HepG2 (cell line): ENCODE data around the gene MRPL48. TPM values are rescaled to one million over a fixed set of nuclear protein-coding genes. Genes with fewer than 3 reads are reported as not detected.

Source experiments
- EZH2 ChIP-seq: conservative IDR thresholded peaks from 2 replicates; pipeline ENCODE4 v1.6.1; 2012; ENCODE audit warnings: mild to moderate bottlenecking, low read depth, low read length, moderate library complexity
- GZF1 ChIP-seq: sonication (generic); formaldehyde crosslinking; IDR thresholded peaks from 2 replicates; pipeline ENCODE4 v1.5.1; 2020; ENCODE audit warnings: mild to moderate bottlenecking, missing genetic modification reagents
- HCFC1 ChIP-seq: fragments of 150-350 bp; IDR thresholded peaks from 2 replicates; pipeline ENCODE4 v1.6.1; 2014; ENCODE audit warnings: low read depth, low read length
- HDAC6 ChIP-seq: fragments of 200-600 bp; sonication (generic); IDR thresholded peaks from 2 replicates; pipeline ENCODE4 v1.7.0; 2017; ENCODE audit warnings: mild to moderate bottlenecking, antibody characterized with exemption, low read length, low read depth
- HMGXB4 ChIP-seq, 2 experiments: sonication (generic) in 1 of 2; formaldehyde crosslinking in 1 of 2; IDR thresholded peaks; 2 replicates each; pipeline versions ENCODE4 v1.4.0 to v1.6.1; 2018 to 2020; ENCODE audit warnings: missing genetic modification reagents in 2 of 2, borderline replicate concordance in 1 of 2, low read depth in 1 of 2, mild to moderate bottlenecking in 1 of 2, missing biosample characterization in 1 of 2
- IKZF1 ChIP-seq: fragments of 450-650 bp; IDR thresholded peaks from 2 replicates; pipeline ENCODE4 v1.7.1; 2016
- KDM3A ChIP-seq: IDR thresholded peaks from 2 replicates; pipeline ENCODE4 v1.6.1; 2018; ENCODE audit warnings: low read depth, missing compliant biosample characterization
- MBD4 ChIP-seq: IDR thresholded peaks from 2 replicates; pipeline ENCODE4 v1.6.1; 2012; ENCODE audit warnings: low read length, inconsistent platforms, borderline replicate concordance
- MED1 ChIP-seq: sonication (generic); formaldehyde crosslinking; IDR thresholded peaks from 2 replicates; pipeline ENCODE4 v1.4.0; 2020; ENCODE audit warnings: missing genetic modification reagents
- NBN ChIP-seq: fragments of 450-650 bp; conservative IDR thresholded peaks from 2 replicates; pipeline ENCODE4 v1.6.1; 2017
- NFYC ChIP-seq: IDR thresholded peaks from 2 replicates; pipeline ENCODE4 v1.6.1; 2016; ENCODE audit warnings: missing genetic modification reagents, missing compliant biosample characterization
- RBFOX2 ChIP-seq: fragments of 200-400 bp; formaldehyde crosslinking; IDR thresholded peaks from 2 replicates; pipeline ENCODE4 v1.6.1; 2017; ENCODE audit warnings: low read depth, mild to moderate bottlenecking, low read length
- RFX3 ChIP-seq: IDR thresholded peaks from 2 replicates; pipeline ENCODE4 v1.6.1; 2016; ENCODE audit warnings: missing biosample characterization, missing genetic modification reagents
- TAF15 ChIP-seq: fragments of 200-400 bp; formaldehyde crosslinking; IDR thresholded peaks from one replicate; pipeline ENCODE4 v1.6.1; 2018; ENCODE audit warnings: mild to moderate bottlenecking, low read depth, low read length; ENCODE audit not compliant: poor library complexity, severe bottlenecking
- ZBTB7A ChIP-seq: sonication (generic); formaldehyde crosslinking; IDR thresholded peaks from 2 replicates; pipeline ENCODE4 v1.8.0; 2022; ENCODE audit warnings: mild to moderate bottlenecking, missing genetic modification reagents
- ZBTB8A ChIP-seq: sonication (generic); formaldehyde crosslinking; IDR thresholded peaks from 2 replicates; pipeline ENCODE4 v1.4.0; 2020; ENCODE audit warnings: mild to moderate bottlenecking, low read depth, missing genetic modification reagents, borderline replicate concordance
- ZKSCAN1 ChIP-seq: fragments of 150-350 bp; IDR thresholded peaks from 2 replicates; pipeline ENCODE4 v1.6.1; 2014; ENCODE audit warnings: low read length
- ZNF260 ChIP-seq: sonication (generic); formaldehyde crosslinking; IDR thresholded peaks from 2 replicates; pipeline ENCODE4 v1.4.0; 2020; ENCODE audit warnings: missing genetic modification reagents, low read depth, mild to moderate bottlenecking, borderline replicate concordance
- ZNF556 ChIP-seq: sonication (generic); formaldehyde crosslinking; IDR thresholded peaks from 2 replicates; pipeline ENCODE4 v1.4.0; 2020; ENCODE audit warnings: mild to moderate bottlenecking, missing genetic modification reagents, borderline replicate concordance
- ZNF614 ChIP-seq: IDR thresholded peaks from 2 replicates; pipeline ENCODE4 v1.6.1; 2018; ENCODE audit warnings: missing biosample characterization, missing genetic modification reagents, inconsistent platforms, borderline replicate concordance
- ZNF770 ChIP-seq: sonication (generic); formaldehyde crosslinking; IDR thresholded peaks from 2 replicates; pipeline ENCODE4 v1.5.0; 2020; ENCODE audit warnings: mild to moderate bottlenecking, missing genetic modification reagents
- ZNF850 ChIP-seq: sonication (generic); formaldehyde crosslinking; conservative IDR thresholded peaks from 2 replicates; pipeline ENCODE4 v1.9.0; 2021; ENCODE audit warnings: mild to moderate bottlenecking, missing genetic modification reagents
- polyA plus RNA-seq, 8 experiments: library from polyadenylated mRNA; depleted of rRNA in 3 of 8; stranded (reverse) in 7 of 8; unstranded in 1 of 8; fragments of >200 nt; fragmentation: Illumina TruSeq in 4 of 8; extraction: Trizol in 4 of 8; gene quantifications; 2 replicates each; pipeline versions ENCODE4 v1.2.1 to v1.2.3, GENCODE V29; 2011 to 2016; ENCODE audit warnings: low read depth in 4 of 8, missing spikeins in 1 of 8, mixed read lengths in 1 of 8; ENCODE audit not compliant: insufficient read depth in 1 of 8
- total RNA-seq, 5 experiments: library from RNA; depleted of rRNA; stranded (reverse); fragments of >200 nt; fragmentation: Illumina TruSeq; extraction: Trizol; gene quantifications; 2 replicates each; pipeline ENCODE4 v1.2.3, GENCODE V29; 2016; ENCODE audit warnings: low read depth in 1 of 5
- TF ChIP-seq, protein P1 (sequence below): sonication (generic); formaldehyde crosslinking; IDR thresholded peaks from 2 replicates; pipeline ENCODE4 v1.4.0; 2020; ENCODE audit warnings: mild to moderate bottlenecking, missing genetic modification reagents
- TF ChIP-seq, protein P2 (sequence below): sonication (generic); formaldehyde crosslinking; IDR thresholded peaks from 2 replicates; pipeline ENCODE4 v1.9.0; 2021; ENCODE audit warnings: missing genetic modification reagents, mild to moderate bottlenecking, borderline replicate concordance

Gene MRPL48
- total and polyA plus RNA-seq, 2 of the 13 experiments (the other 11 are each of a cell fraction or from before 2014, with no cell fraction given): 61.2 to 67.9 TPM

DNA sequence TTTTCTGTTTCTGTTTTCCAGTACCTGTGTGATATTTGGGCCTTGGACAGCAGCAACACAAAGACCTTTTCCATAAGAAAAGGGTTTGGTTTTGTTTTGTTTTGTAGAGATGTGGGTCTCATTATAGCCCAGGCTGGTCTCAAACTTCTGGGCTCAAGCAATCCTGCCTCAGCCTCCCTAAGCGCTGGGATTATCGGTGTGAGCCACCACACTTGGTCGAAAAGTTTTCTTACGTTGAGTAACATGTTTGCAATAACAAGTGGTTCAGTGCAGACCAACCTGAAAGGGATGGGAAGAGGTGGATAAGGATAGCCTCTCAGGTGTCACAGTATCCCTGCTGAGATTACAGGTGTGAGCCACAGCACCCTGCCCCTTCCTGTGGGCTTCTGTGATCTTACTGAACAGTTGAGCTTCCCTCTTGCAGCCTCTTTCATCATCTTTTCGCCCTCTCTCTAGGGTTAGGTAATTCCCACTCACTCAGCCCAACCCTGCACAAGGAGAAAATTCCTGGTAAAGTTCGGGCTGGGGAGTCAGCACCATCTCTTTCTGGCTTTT, 3.5 kb upstream of the MRPL48 start (continued):
- TF ChIP-seq HMGXB4 (CRISPR knock-in tag; IDR thresholded peaks at IDR 0.05; ENCODE audit: borderline replicate concordance in 1 of 2, low read depth in 1 of 2) (no peak), IKZF1 (no peak), GZF1 (CRISPR knock-in tag) (no peak), ZBTB7A (CRISPR knock-in tag) (no peak), TAF15 (no peak), NBN (no peak), ZNF260 (CRISPR knock-in tag) (no peak), HDAC6 (no peak), MED1 (CRISPR knock-in tag) (peak; percentile 91), ZNF770 (CRISPR knock-in tag) (no peak), ZNF614 (CRISPR knock-in tag) (0 out of 2 replicates have a peak, but pooled peaks have one; percentile 54), NFYC (no peak), ZBTB8A (CRISPR knock-in tag) (no peak), KDM3A (CRISPR knock-in tag) (peak; percentile 59; the same call in 1 of the 2 replicates), ZNF850 (CRISPR knock-in tag) (no peak), RBFOX2 (peak; percentile 36; the same call in 1 of the 2 replicates), MBD4 (no peak), ZNF556 (CRISPR knock-in tag) (peak; percentile 51; the same call in 1 of the 2 replicates), RFX3 (CRISPR knock-in tag) (no peak), ZKSCAN1 (no peak), EZH2 (no peak), HCFC1 (no peak)
- TF ChIP-seq, protein P1, sequence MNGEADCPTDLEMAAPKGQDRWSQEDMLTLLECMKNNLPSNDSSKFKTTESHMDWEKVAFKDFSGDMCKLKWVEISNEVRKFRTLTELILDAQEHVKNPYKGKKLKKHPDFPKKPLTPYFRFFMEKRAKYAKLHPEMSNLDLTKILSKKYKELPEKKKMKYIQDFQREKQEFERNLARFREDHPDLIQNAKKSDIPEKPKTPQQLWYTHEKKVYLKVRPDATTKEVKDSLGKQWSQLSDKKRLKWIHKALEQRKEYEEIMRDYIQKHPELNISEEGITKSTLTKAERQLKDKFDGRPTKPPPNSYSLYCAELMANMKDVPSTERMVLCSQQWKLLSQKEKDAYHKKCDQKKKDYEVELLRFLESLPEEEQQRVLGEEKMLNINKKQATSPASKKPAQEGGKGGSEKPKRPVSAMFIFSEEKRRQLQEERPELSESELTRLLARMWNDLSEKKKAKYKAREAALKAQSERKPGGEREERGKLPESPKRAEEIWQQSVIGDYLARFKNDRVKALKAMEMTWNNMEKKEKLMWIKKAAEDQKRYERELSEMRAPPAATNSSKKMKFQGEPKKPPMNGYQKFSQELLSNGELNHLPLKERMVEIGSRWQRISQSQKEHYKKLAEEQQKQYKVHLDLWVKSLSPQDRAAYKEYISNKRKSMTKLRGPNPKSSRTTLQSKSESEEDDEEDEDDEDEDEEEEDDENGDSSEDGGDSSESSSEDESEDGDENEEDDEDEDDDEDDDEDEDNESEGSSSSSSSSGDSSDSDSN: no peak; the same call in 1 of the 2 replicates
- TF ChIP-seq, protein P2, sequence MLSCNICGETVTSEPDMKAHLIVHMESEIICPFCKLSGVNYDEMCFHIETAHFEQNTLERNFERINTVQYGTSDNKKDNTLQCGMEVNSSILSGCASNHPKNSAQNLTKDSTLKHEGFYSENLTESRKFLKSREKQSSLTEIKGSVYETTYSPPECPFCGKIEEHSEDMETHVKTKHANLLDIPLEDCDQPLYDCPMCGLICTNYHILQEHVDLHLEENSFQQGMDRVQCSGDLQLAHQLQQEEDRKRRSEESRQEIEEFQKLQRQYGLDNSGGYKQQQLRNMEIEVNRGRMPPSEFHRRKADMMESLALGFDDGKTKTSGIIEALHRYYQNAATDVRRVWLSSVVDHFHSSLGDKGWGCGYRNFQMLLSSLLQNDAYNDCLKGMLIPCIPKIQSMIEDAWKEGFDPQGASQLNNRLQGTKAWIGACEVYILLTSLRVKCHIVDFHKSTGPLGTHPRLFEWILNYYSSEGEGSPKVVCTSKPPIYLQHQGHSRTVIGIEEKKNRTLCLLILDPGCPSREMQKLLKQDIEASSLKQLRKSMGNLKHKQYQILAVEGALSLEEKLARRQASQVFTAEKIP: no peak
